ENCODE data around the gene FGF19. TPM values are rescaled to one million over a fixed set of nuclear protein-coding genes. Genes with fewer than 3 reads are reported as not detected.

The FGF19 gene
- total RNA-seq, 1 donor from 2014 or later, result not detected

DNA sequence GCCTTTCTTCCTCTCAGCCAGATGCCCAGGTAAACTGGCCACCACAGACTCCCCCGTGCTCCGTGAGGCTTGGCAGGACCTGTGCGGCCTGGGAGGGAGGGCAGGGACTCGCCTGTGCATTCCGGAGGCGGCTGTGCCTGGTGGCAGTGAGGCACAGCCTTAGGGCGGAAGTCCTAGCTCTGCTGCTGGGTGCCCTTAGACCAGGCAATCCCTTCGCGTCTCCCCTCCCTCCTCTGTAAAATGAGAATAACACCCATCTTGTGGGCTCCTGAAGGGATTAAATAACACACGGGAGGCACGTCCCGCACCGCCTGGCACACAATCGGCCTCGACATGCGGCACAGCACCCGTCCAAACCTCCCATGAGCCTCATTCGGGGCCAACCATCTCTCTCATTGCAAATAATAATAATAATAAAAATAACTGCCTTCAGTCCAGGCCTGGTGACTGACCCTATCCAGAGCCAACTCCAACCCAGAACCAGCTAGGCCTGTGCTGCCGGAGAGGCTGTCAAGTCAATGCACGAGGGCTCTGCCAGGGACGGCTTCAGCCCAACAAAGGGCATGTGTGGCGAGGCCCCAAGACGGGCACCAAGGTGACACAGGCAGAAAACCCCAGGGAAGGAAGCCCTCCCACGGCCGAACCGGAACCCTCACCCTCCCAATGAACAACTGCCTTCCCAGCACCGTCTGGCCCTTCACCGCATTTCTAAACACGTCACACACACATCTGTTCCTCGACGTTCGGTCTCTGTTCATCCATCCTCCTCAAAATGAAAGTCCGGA, 36.9 kb downstream of the FGF19 start:
- Histone ChIP-seq H3K27ac (replicated peaks) (no peak overlapping the region), H3K4me1 (peaks cover 17% of the 10 kb centered on the region), H3K4me3 (no peak overlapping the region), H3K27me3 (ENCODE audit: low read depth) (no peaks in the 10 kb centered on the region), H3K36me3 (peaks cover 80% of the 10 kb centered on the region), H3K9me3 (replicated peaks) (no peaks in the 10 kb centered on the region)
- DNase-seq, result no peak
- intact Hi-C loops (cut with micrococcal nuclease), result no loop called here
- TF ChIP-seq, protein P1, sequence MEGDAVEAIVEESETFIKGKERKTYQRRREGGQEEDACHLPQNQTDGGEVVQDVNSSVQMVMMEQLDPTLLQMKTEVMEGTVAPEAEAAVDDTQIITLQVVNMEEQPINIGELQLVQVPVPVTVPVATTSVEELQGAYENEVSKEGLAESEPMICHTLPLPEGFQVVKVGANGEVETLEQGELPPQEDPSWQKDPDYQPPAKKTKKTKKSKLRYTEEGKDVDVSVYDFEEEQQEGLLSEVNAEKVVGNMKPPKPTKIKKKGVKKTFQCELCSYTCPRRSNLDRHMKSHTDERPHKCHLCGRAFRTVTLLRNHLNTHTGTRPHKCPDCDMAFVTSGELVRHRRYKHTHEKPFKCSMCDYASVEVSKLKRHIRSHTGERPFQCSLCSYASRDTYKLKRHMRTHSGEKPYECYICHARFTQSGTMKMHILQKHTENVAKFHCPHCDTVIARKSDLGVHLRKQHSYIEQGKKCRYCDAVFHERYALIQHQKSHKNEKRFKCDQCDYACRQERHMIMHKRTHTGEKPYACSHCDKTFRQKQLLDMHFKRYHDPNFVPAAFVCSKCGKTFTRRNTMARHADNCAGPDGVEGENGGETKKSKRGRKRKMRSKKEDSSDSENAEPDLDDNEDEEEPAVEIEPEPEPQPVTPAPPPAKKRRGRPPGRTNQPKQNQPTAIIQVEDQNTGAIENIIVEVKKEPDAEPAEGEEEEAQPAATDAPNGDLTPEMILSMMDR (IDR thresholded peaks at IDR 0.05; ENCODE audit: borderline replicate concordance), result no peak

DNA sequence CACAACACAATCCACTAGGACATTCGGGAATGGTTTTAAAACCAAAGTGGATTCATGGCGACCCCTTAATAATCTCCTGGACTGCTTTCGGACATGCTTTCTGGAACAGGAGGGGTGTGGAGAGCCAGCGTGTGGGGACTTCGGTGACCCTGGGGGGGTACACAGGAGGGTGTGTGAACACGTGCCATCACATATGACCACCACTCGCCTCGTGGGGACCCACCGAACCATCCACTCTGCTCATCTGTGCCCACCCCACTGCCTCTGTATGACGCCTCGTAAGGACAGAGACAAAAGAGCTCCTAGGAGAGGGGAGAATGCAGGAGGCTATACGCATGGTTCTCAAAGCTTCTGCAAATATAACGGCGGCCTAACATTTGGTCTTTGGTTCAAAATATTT, 37.6 kb downstream of the FGF19 start:
- H3K4me1 ChIP-seq, result peaks cover 19% of the 10 kb centered on the region
- DNase-seq, result no peak
- no peak overlapping the region for H3K27ac ChIP-seq (replicated peaks)
- no peaks in the 10 kb centered on the region for H3K9me3 ChIP-seq (replicated peaks)
- H3K36me3 ChIP-seq, result peaks cover 73% of the 10 kb centered on the region
- H3K4me3 ChIP-seq, result no peak overlapping the region
- no peaks in the 10 kb centered on the region for H3K27me3 ChIP-seq (ENCODE audit: low read depth)
- TF ChIP-seq, protein P1 (IDR thresholded peaks at IDR 0.05; ENCODE audit: borderline replicate concordance), result no peak
- intact Hi-C loops (cut with micrococcal nuclease), result no loop called here

DNA sequence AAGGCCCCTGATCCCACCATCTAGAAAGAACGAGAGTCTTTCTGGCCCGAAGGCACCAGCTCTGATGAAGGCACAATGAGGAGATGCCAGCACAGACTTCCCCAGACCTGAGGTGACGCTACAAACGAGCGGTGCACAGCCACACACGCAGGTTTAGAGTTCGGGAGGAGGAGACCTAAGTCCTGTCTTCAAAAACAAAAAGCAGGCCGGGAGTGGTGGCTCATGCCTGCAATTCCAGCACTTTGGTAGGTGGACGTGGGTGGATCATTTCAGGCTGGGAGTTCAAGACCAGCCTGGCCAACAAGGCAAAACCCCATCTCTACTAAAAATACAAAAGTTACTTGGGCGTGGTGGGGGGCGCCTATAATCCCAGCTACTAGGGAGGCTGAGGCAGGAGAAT, 38.2 kb downstream of the FGF19 start:
- intact Hi-C loops (cut with micrococcal nuclease), result no loop called here
- TF ChIP-seq, protein P1 (IDR thresholded peaks at IDR 0.05; ENCODE audit: borderline replicate concordance), result no peak
- Histone ChIP-seq H3K27me3 (ENCODE audit: low read depth) (no peaks in the 10 kb centered on the region), H3K4me3 (no peak overlapping the region), H3K27ac (replicated peaks) (no peak overlapping the region), H3K36me3 (peaks cover 71% of the 10 kb centered on the region), H3K9me3 (replicated peaks) (no peaks in the 10 kb centered on the region), H3K4me1 (peaks cover 16% of the 10 kb centered on the region)
- no peak for DNase-seq

DNA sequence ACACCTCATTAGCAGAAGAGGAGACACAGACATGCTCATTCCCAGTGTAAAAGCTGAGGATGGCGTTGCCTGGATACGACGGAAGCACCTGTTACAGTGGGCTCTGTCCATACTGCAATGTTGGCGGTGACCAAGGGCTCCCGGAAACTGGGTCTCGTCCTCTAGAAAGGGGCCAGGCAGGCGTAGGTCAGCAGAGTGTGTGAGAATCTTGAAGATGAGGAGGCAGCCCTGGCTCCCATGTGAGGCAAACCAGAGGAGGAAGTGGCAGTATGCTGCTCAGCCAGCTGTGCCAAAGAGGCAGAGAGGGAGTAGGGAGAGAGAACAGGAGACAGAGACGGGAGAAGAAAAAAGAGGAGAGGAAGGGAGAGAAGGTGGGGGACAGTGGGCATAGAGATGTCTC, 38.9 kb downstream of the FGF19 start:
- no peak for DNase-seq

DNA sequence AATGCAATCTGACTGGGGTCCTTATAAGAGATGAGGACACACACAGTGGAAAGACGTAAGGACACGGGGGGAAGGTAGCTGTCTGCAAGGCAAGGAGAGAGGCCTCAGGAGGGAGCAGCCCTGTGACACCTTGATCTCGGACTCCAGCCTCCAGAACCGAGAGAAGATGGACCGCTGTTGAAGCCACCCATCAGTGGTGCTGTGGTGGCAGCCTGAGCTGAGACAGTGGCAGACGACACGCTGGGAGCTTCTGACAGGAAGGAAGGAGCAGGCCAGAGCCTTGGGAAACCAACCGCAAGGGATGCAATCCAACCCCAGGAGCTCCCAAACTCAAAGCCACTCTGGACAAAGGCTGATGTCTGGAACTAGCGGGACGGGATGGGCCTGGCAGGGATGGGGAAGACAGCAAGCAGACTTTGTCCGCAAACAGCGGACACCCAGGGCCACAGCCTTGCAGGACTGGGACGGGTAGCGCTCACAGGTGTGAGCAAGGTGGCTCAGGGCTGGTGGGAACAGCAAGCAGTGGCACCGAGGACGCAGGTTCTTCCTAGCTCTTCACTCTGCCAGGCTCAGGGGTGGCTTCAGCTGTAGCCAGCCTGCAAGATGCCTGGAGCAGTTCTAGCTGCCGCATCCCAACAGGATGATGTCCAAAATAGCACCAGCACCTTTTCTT, 39.6 kb downstream of the FGF19 start:
- peaks cover 64% of the 10 kb centered on the region for H3K36me3 ChIP-seq
- TF ChIP-seq, protein P1 (IDR thresholded peaks at IDR 0.05; ENCODE audit: borderline replicate concordance), result no peak
- no peaks in the 10 kb centered on the region for H3K9me3 ChIP-seq (replicated peaks)
- peaks cover 6% of the 10 kb centered on the region for H3K4me1 ChIP-seq
- no peak overlapping the region for H3K27ac ChIP-seq (replicated peaks)
- intact Hi-C loops (cut with micrococcal nuclease), result no loop called here
- no peaks in the 10 kb centered on the region for H3K27me3 ChIP-seq (ENCODE audit: low read depth)
- no peak for DNase-seq
- H3K4me3 ChIP-seq, result no peak overlapping the region

More for the DNA sequence above, 38.9 kb downstream of the FGF19 start:
- no peaks in the 10 kb centered on the region for H3K27me3 ChIP-seq (ENCODE audit: low read depth)
- H3K27ac ChIP-seq (replicated peaks), result no peak overlapping the region
- peaks cover 8% of the 10 kb centered on the region for H3K4me1 ChIP-seq
- TF ChIP-seq, protein P1 (IDR thresholded peaks at IDR 0.05; ENCODE audit: borderline replicate concordance), result no peak
- H3K9me3 ChIP-seq (replicated peaks), result no peaks in the 10 kb centered on the region
- H3K4me3 ChIP-seq, result no peak overlapping the region
- intact Hi-C loops (cut with micrococcal nuclease), result no loop called here
- peaks cover 68% of the 10 kb centered on the region for H3K36me3 ChIP-seq
